Panc1 (cell line): ENCODE measurements around the gene SGSH. TPM values are rescaled to one million over a fixed set of nuclear protein-coding genes. Genes with fewer than 3 reads are reported as not detected.
A peak's percentile ranks its signal among the peaks of the same experiment; 100 is the strongest.

Experiments used
- ATAC-seq: fragments of 200-7000 bp; cut with Tn5 transposase; 2 replicates; pipeline ENCODE4 v1.9.1; 2020; ENCODE audit warnings: mild to moderate bottlenecking, moderate library complexity
- BruUV-seq: library from RNA; stranded (reverse); fragments of 400-500 nt; replicated peaks from 2 replicates; lab custom pipeline; 2021; lab: Mats Ljungman, UMichigan
- CTCF ChIA-PET: fragments of 300-600 bp; sonication (Branson Sonifier 250); formaldehyde crosslinking; loops from one replicate; lab custom pipeline; 2022; ENCODE audit warnings: antibody characterized with exemption; lab: Charles Lee
- POLR2A ChIA-PET: fragments of 300-600 bp; sonication (Branson Sonifier 250); formaldehyde crosslinking; loops from one replicate; lab custom pipeline; 2022; ENCODE audit warnings: antibody characterized with exemption; lab: Charles Lee
- DNase-seq: peaks from one replicate; pipeline ENCODE4 v3.0.0-alpha.2; 2010; ENCODE audit warnings: low read depth, low spot score
- H3K27ac ChIP-seq: 2 replicates; pipeline ENCODE4 v1.5.1; 2011; ENCODE audit warnings: mild to moderate bottlenecking, low read length, inconsistent platforms
- H3K27me3 ChIP-seq: fragments of 200-500 bp; sonication (Bioruptor generic); 2 replicates; pipeline ENCODE4 v1.6.0; 2014; ENCODE audit warnings: low read length, inconsistent platforms; ENCODE audit not compliant: control insufficient read depth, insufficient read depth
- H3K36me3 ChIP-seq: fragments of 200-500 bp; sonication (Bioruptor generic); 2 replicates; pipeline ENCODE4 v1.5.1; 2014; ENCODE audit warnings: inconsistent platforms, mild to moderate bottlenecking, low read length, moderate library complexity; ENCODE audit not compliant: control insufficient read depth, insufficient read depth
- H3K4me1 ChIP-seq: 2 replicates; pipeline ENCODE4 v1.5.1; 2011; ENCODE audit warnings: inconsistent platforms, mild to moderate bottlenecking, low read length, moderate library complexity; ENCODE audit not compliant: control insufficient read depth, insufficient read depth
- H3K4me3 ChIP-seq, 2 experiments: 2 replicates each; pipeline ENCODE4 v1.5.1; 2011 to 2012; ENCODE audit warnings: low read depth in 2 of 2, low read length in 2 of 2, mild to moderate bottlenecking in 2 of 2, inconsistent platforms in 1 of 2, moderate library complexity in 1 of 2
- H3K9me3 ChIP-seq: fragments of 200-500 bp; sonication (Bioruptor generic); 2 replicates; pipeline ENCODE4 v1.5.1; 2014; ENCODE audit warnings: low read depth, mild to moderate bottlenecking, inconsistent platforms, low read length, moderate library complexity; ENCODE audit not compliant: control insufficient read depth, insufficient read depth
- POLR2AphosphoS5 ChIP-seq: IDR thresholded peaks from 2 replicates; pipeline ENCODE4 v1.6.1; 2012; ENCODE audit warnings: mild to moderate bottlenecking, low read depth, low read length, moderate library complexity
- SIN3A ChIP-seq: IDR thresholded peaks from 2 replicates; pipeline ENCODE4 v1.6.1; 2012; ENCODE audit warnings: low read depth, mild to moderate bottlenecking, low read length, moderate library complexity, borderline replicate concordance; ENCODE audit not compliant: insufficient read depth
- TCF7L2 ChIP-seq: IDR thresholded peaks from 2 replicates; pipeline ENCODE4 v1.6.1; 2011; ENCODE audit warnings: mild to moderate bottlenecking, low read depth, low read length, inconsistent platforms
- in situ Hi-C: cut with HindIII; loops from 2 replicates; pipeline ENCODE4 v1.10.0; 2016; ENCODE audit warnings: low sequenced_read_pairs, low pct_unique_long_range_greater_than_20kb
- intact Hi-C: fragments of 100-400 bp; cut with micrococcal nuclease; formaldehyde crosslinking; loops from one replicate; pipeline ENCODE4 v1.10.0; 2022; ENCODE audit not compliant: unreplicated experiment
- total RNA-seq: library from RNA; stranded (reverse); gene quantifications from one replicate; pipeline ENCODE4 v1.2.1, GENCODE V29; 2021; ENCODE audit not compliant: unreplicated experiment
- TF ChIP-seq, protein P1 (sequence below), 2 experiments: IDR thresholded peaks; 2 replicates each; pipeline ENCODE4 v1.6.1; 2011 to 2012; ENCODE audit warnings: low read depth in 2 of 2, control low read depth in 1 of 2, low read length in 1 of 2, mild to moderate bottlenecking in 1 of 2, moderate library complexity in 1 of 2; ENCODE audit not compliant: insufficient read depth in 1 of 2
- TF ChIP-seq, protein P2 (sequence below): fragments of 450-650 bp; IDR thresholded peaks from 2 replicates; pipeline ENCODE4 v1.5.1; 2017; ENCODE audit warnings: mild to moderate bottlenecking

SGSH gene
- total RNA-seq, 1 experiment from 2014 or later: 70.2 TPM

DNA sequence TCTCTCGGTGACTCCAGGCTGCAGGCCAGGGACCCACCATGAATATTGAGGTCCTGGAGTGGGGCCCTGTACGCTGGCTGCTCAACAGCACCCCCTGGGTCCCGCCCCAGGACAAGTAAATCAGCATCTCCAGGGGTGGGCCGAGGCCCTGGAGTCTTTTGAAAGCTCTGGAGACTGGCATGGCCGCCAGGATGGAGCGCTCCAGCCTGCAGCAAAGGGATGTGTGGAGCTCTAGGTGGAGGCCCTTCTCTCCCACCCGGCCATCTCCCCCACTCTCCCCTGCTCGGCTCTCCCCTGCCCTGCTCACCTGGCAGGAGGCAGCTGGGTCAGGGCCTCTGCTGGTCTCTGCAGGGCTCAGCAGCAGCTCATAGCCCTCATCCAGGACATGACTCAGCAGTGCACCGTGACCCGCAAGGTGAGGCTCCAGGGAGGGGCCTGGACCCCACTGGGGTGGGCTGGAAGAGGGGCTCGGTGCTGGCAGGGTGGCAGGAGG lies 16.6 kb downstream of the SGSH start:
- H3K4me3 ChIP-seq: no peak overlapping the region
- ChIA-PET CTCF (interaction anchor here (0.7 kb wide), 1 partner anchor 25 kb away, joined by 4 read pairs; no protein-coding TSS in a partner anchor), POLR2A (no interaction called here)
- BruUV-seq: no TSS peak
- ATAC-seq (peak; percentile 31; the same call in 1 of the 2 replicates), DNase-seq (no peak)
- in situ Hi-C loops (no loop called here), intact Hi-C loops (no loop called here)
- TF ChIP-seq SIN3A: no peak
- TF ChIP-seq, protein P1, sequence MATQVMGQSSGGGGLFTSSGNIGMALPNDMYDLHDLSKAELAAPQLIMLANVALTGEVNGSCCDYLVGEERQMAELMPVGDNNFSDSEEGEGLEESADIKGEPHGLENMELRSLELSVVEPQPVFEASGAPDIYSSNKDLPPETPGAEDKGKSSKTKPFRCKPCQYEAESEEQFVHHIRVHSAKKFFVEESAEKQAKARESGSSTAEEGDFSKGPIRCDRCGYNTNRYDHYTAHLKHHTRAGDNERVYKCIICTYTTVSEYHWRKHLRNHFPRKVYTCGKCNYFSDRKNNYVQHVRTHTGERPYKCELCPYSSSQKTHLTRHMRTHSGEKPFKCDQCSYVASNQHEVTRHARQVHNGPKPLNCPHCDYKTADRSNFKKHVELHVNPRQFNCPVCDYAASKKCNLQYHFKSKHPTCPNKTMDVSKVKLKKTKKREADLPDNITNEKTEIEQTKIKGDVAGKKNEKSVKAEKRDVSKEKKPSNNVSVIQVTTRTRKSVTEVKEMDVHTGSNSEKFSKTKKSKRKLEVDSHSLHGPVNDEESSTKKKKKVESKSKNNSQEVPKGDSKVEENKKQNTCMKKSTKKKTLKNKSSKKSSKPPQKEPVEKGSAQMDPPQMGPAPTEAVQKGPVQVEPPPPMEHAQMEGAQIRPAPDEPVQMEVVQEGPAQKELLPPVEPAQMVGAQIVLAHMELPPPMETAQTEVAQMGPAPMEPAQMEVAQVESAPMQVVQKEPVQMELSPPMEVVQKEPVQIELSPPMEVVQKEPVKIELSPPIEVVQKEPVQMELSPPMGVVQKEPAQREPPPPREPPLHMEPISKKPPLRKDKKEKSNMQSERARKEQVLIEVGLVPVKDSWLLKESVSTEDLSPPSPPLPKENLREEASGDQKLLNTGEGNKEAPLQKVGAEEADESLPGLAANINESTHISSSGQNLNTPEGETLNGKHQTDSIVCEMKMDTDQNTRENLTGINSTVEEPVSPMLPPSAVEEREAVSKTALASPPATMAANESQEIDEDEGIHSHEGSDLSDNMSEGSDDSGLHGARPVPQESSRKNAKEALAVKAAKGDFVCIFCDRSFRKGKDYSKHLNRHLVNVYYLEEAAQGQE (IDR thresholded peaks at IDR 0.05; ENCODE audit: insufficient read depth in 1 of 2, low read depth in 2 of 2, low read length in 1 of 2): no peak
- no peak for TF ChIP-seq POLR2AphosphoS5
- TF ChIP-seq TCF7L2: no peak
- TF ChIP-seq, protein P2, sequence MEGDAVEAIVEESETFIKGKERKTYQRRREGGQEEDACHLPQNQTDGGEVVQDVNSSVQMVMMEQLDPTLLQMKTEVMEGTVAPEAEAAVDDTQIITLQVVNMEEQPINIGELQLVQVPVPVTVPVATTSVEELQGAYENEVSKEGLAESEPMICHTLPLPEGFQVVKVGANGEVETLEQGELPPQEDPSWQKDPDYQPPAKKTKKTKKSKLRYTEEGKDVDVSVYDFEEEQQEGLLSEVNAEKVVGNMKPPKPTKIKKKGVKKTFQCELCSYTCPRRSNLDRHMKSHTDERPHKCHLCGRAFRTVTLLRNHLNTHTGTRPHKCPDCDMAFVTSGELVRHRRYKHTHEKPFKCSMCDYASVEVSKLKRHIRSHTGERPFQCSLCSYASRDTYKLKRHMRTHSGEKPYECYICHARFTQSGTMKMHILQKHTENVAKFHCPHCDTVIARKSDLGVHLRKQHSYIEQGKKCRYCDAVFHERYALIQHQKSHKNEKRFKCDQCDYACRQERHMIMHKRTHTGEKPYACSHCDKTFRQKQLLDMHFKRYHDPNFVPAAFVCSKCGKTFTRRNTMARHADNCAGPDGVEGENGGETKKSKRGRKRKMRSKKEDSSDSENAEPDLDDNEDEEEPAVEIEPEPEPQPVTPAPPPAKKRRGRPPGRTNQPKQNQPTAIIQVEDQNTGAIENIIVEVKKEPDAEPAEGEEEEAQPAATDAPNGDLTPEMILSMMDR: no peak
- H3K27me3 ChIP-seq: no peaks in the 10 kb centered on the region
- no peaks in the 10 kb centered on the region for H3K9me3 ChIP-seq
- H3K36me3 ChIP-seq: no peaks in the 10 kb centered on the region
- no peak overlapping the region for H3K27ac ChIP-seq
- H3K4me1 ChIP-seq: peaks cover 4% of the 10 kb centered on the region; the same call in 1 of the 2 replicates

DNA sequence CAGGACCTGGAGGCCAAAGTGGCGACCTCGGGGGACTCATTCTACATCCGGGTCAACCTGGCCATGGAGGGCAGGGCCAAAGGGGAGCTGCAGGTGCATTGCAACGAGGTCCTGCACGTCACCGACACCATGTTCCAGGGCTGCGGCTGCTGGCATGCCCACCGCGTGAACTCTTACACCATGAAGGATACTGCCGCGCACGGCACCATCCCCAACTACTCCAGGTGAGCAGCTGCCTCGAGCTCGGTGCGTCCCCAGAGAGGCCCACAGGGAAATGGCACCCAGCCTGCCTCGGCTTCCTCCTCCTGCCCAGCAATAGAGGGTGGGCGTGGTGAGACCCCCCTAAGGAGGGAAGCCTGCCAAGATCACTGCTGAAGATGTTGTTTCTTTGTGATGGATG lies 17.9 kb downstream of the SGSH start:
- intact Hi-C loops (no loop called here), in situ Hi-C loops (no loop called here)
- CTCF ChIA-PET: no interaction called here

More for the DNA sequence above, 17.9 kb downstream of the SGSH start:
- no TSS peak for BruUV-seq
- no peaks in the 10 kb centered on the region for H3K9me3 ChIP-seq
- H3K36me3 ChIP-seq: no peaks in the 10 kb centered on the region
- no peaks in the 10 kb centered on the region for H3K27me3 ChIP-seq
- TF ChIP-seq, protein P1 (IDR thresholded peaks at IDR 0.05; ENCODE audit: insufficient read depth in 1 of 2, low read depth in 2 of 2, low read length in 1 of 2): no peak
- TF ChIP-seq SIN3A (no peak), POLR2AphosphoS5 (no peak), TCF7L2 (no peak)
- TF ChIP-seq, protein P2: no peak
- DNase-seq (no peak), ATAC-seq (no peak)
- POLR2A ChIA-PET: no interaction called here
- no peak overlapping the region for H3K4me3 ChIP-seq
- H3K4me1 ChIP-seq: peaks cover 10% of the 10 kb centered on the region; the same call in 1 of the 2 replicates
- H3K27ac ChIP-seq: no peak overlapping the region
